Lower leg skin (tissue), 3 donors: ENCODE measurements around the gene TFAP2B.

Source experiments
- CTCF ChIP-seq, 3 donors: fragments of 450-650 bp; IDR thresholded peaks; one replicate each; pipeline ENCODE4 v1.5.1; 2016; ENCODE audit warnings: antibody characterized with exemption in 3 of 3, mild to moderate bottlenecking in 3 of 3, moderate library complexity in 2 of 3
- POLR2A ChIP-seq, 2 donors: fragments of 450-650 bp; IDR thresholded peaks; one replicate each; pipeline ENCODE4 v1.6.1; 2016 to 2017; ENCODE audit warnings: antibody characterized with exemption in 2 of 2, mild to moderate bottlenecking in 1 of 2, moderate library complexity in 1 of 2

DNA sequence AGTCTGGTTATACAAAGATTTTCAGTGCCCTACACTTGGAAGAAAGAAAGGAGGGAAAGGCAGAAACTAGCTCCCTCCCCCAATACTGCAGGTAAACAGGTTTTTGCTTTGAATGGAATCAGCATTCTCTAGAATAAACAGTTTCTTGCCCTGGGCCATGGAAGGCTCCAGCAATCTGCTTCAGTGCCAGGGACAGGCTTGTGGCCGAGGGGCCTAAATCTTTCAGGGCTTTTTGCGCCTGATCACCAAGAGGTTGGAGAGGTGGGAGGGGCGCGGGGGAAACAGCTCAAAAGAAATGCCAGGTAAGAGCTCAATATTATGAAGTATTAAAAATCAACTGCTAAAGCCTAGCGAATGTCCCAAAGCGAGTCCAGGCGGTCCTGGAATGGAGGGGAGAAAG, 23.8 kb downstream of the TFAP2B start:
- no peak for TF ChIP-seq CTCF (IDR thresholded peaks at IDR 0.05)
- TF ChIP-seq POLR2A (IDR thresholded peaks at IDR 0.05): no peak
